Liver (tissue), 9 donors: ENCODE data around the gene CAMP. TPM values are rescaled to one million over a fixed set of nuclear protein-coding genes. Genes with fewer than 3 reads are reported as not detected.

Source experiments
- DNase-seq: peaks from one replicate; pipeline ENCODE4 v3.0.0-alpha.2; 2017; ENCODE audit warnings: low spot score
- H3K27ac ChIP-seq, 2 donors: one replicate each; pipeline ENCODE4 v1.7.0; 2013; ENCODE audit warnings: inconsistent platforms in 2 of 2, low read length in 2 of 2, control low read depth in 1 of 2, low read depth in 1 of 2, mild to moderate bottlenecking in 1 of 2
- H3K27me3 ChIP-seq, 4 donors: one replicate each; pipeline versions ENCODE4 v1.6.1 to v1.7.0; 2013; ENCODE audit warnings: low read length in 3 of 4, inconsistent platforms in 1 of 4, mild to moderate bottlenecking in 1 of 4, moderate library complexity in 1 of 4; ENCODE audit not compliant: control insufficient read depth in 4 of 4, insufficient read depth in 4 of 4
- H3K36me3 ChIP-seq, 4 donors: one replicate each; pipeline versions ENCODE4 v1.6.1 to v1.7.0; 2013; ENCODE audit warnings: low read length in 3 of 4, mild to moderate bottlenecking in 3 of 4, low read depth in 1 of 4, moderate library complexity in 1 of 4; ENCODE audit not compliant: control insufficient read depth in 4 of 4, insufficient read depth in 3 of 4
- H3K4me1 ChIP-seq, 4 donors: one replicate each; pipeline versions ENCODE4 v1.6.1 to v1.7.0; 2013; ENCODE audit warnings: low read length in 3 of 4, mild to moderate bottlenecking in 3 of 4, moderate library complexity in 1 of 4; ENCODE audit not compliant: control insufficient read depth in 4 of 4, insufficient read depth in 4 of 4
- H3K4me3 ChIP-seq, 3 donors: one replicate each; pipeline versions ENCODE4 v1.6.1 to v1.7.0; 2013; ENCODE audit warnings: low read length in 3 of 3, control low read depth in 1 of 3, low read depth in 1 of 3, mild to moderate bottlenecking in 1 of 3
- H3K9ac ChIP-seq, 2 donors: one replicate each; pipeline ENCODE4 v1.7.0; 2013; ENCODE audit warnings: low read length in 2 of 2, mild to moderate bottlenecking in 2 of 2, moderate library complexity in 2 of 2, control low read depth in 1 of 2, low read depth in 1 of 2
- H3K9me3 ChIP-seq, 4 donors: one replicate each; pipeline versions ENCODE4 v1.6.1 to v1.7.0; 2013; ENCODE audit warnings: low read length in 3 of 4; ENCODE audit not compliant: control insufficient read depth in 4 of 4
- EGR1 ChIP-seq, 2 donors: IDR thresholded peaks; 2 replicates each; pipeline ENCODE4 v1.6.1; 2016 to 2018; ENCODE audit warnings: antibody characterized with exemption in 2 of 2, low read depth in 2 of 2
- FOXA1 ChIP-seq: IDR thresholded peaks from 2 replicates; pipeline ENCODE4 v1.6.1; 2016; ENCODE audit warnings: antibody characterized with exemption
- FOXA2 ChIP-seq: IDR thresholded peaks from 2 replicates; pipeline ENCODE4 v1.6.1; 2016; ENCODE audit warnings: antibody characterized with exemption
- GABPA ChIP-seq, 2 donors: IDR thresholded peaks in 1 of 2; conservative IDR thresholded peaks in 1 of 2; 2 replicates each; pipeline ENCODE4 v1.6.1; 2016; ENCODE audit warnings: antibody characterized with exemption in 2 of 2, mild to moderate bottlenecking in 1 of 2, moderate library complexity in 1 of 2
- HNF4A ChIP-seq, 2 donors: conservative IDR thresholded peaks; 2 replicates each; pipeline ENCODE4 v1.6.1; 2016; ENCODE audit warnings: antibody characterized with exemption in 2 of 2, mild to moderate bottlenecking in 2 of 2
- HNF4G ChIP-seq: IDR thresholded peaks from 2 replicates; pipeline ENCODE4 v1.6.1; 2016; ENCODE audit warnings: antibody characterized with exemption
- JUND ChIP-seq, 2 donors: IDR thresholded peaks; 2 replicates each; pipeline ENCODE4 v1.6.1; 2016; ENCODE audit warnings: antibody characterized with exemption in 2 of 2
- NR2F2 ChIP-seq: IDR thresholded peaks from 2 replicates; pipeline ENCODE4 v1.6.1; 2016; ENCODE audit warnings: antibody characterized with exemption
- RAD21 ChIP-seq, 2 donors: IDR thresholded peaks; 2 replicates each; pipeline ENCODE4 v1.6.1; 2016; ENCODE audit warnings: antibody characterized with exemption in 2 of 2, mild to moderate bottlenecking in 2 of 2
- RXRA ChIP-seq, 2 donors: IDR thresholded peaks; 2 replicates each; pipeline ENCODE4 v1.6.1; 2017 to 2018; ENCODE audit warnings: antibody characterized with exemption in 2 of 2, mild to moderate bottlenecking in 1 of 2
- SP1 ChIP-seq: IDR thresholded peaks from 2 replicates; pipeline ENCODE4 v1.6.1; 2018; ENCODE audit warnings: antibody characterized with exemption, mild to moderate bottlenecking
- TAF1 ChIP-seq: conservative IDR thresholded peaks from 2 replicates; pipeline ENCODE4 v1.6.1; 2016; ENCODE audit warnings: antibody characterized with exemption, mild to moderate bottlenecking
- YY1 ChIP-seq: IDR thresholded peaks from 2 replicates; pipeline ENCODE4 v1.6.1; 2016; ENCODE audit warnings: antibody characterized with exemption, mild to moderate bottlenecking
- WGBS: extraction: QIAGEN DNeasy Blood & Tissue Kit; methylation state at CpG from one replicate; pipeline ENCODE4 v1.1.7; 2013; 5-methylcytosine and 5-hydroxymethylcytosine counted together
- polyA plus RNA-seq, 2 donors: library from polyadenylated mRNA; stranded (reverse) in 1 of 2; unstranded in 1 of 2; fragments of 200-250 nt in 1 of 2; fragments of >200 nt in 1 of 2; fragmentation: Nextera tagmentation in 1 of 2; extraction: Ambion mirVana in 1 of 2; gene quantifications; one replicate each; pipeline versions ENCODE4 v1.2.1 to v1.2.3, GENCODE V29; 2013 to 2015
- total RNA-seq, 2 donors: library from RNA; depleted of rRNA; stranded (reverse); fragments of >200 nt; gene quantifications; one replicate each; pipeline ENCODE4 v1.2.3, GENCODE V29; 2014
- TF ChIP-seq, protein P1 (sequence below): fragments of 150-350 bp; IDR thresholded peaks from 2 replicates; pipeline ENCODE4 v1.5.1; 2017; ENCODE audit warnings: improper control_type of control experiment, low read depth, low read length; ENCODE audit not compliant: missing input control
- TF ChIP-seq, protein P2 (sequence below): IDR thresholded peaks from 2 replicates; pipeline ENCODE4 v1.6.1; 2016; ENCODE audit warnings: antibody characterized with exemption, mild to moderate bottlenecking
- TF ChIP-seq, protein P3 (sequence below): IDR thresholded peaks from 2 replicates; pipeline ENCODE4 v1.6.1; 2016; ENCODE audit warnings: antibody characterized with exemption
- TF ChIP-seq, protein P4 (sequence below): IDR thresholded peaks from 2 replicates; pipeline ENCODE4 v1.6.1; 2016; ENCODE audit warnings: antibody characterized with exemption
- TF ChIP-seq, protein P5 (sequence below): IDR thresholded peaks from 2 replicates; pipeline ENCODE4 v1.6.1; 2016; ENCODE audit warnings: antibody characterized with exemption
- donor health status: healthy.
- donor health status: healthy.
- donor health status: healthy.
- donor health status: healthy.
- donor health status: healthy.

Gene CAMP
- total and polyA plus RNA-seq, 4 donors: 0.25 to 3.2 (median 0.62) TPM; not detected in 1

DNA sequence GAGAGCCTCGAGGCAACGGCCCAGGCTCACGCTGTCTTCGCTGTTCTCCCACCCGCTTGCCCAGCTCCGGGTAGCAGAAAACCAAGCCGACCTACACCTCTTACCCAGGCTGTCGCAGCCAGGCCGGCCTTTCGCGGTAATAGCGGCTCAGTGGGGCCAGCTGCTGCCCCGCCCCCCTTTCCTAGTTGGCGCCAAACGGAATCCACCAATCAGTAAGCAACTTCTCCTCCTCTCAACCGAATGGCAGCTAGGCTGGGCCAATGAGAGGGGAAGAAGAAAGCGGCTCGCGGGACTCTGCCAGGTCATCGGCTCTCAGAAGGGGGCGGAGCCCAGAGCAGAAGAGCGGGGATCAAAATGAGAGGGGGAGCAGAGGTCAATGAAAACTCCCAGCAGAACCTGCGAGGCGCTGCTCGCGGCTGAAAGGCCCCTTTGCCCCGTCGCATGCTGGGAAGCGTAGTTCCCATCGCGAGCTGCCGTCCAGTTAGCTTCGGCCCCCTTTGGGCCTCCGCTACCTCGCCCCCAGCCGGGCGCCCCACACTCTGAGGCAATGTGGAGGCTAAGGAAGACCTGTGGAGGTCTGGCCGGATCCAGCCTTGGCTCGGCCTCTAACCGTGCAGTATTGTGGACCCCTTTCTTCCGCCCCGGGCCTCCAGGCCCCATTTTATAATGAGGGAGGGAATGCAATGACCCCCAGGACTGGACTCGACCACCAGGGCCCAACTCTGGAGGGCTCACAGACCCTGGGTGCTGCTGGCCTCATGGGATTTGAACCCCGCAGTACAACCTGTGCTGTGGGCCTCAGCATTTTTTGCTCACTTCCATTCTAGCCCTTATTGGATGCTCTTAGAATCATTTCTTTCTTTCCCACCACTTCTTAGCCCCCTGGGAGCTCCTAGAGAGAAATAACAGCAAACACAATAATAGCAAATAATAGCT lies 34.8 kb upstream of the CAMP start, which contains the start of gene CDC25A:
Gene CDC25A, minus strand, starts transcription at position 152 of the 936 bp plus-strand sequence. CDS start 470 bp downstream, outside the sequence.
- H3K36me3 ChIP-seq: no peaks in the 10 kb centered on the region
- DNase-seq: peak; percentile 95
- peak within 1 kb of the TSS in 1 of 2 donors; percentile 29 for H3K27ac ChIP-seq
- H3K9ac ChIP-seq: peak within 1 kb of the TSS in 1 of 2 donors; percentile 62
- no peaks in the 10 kb centered on the region for H3K9me3 ChIP-seq
- H3K27me3 ChIP-seq: no peaks in the 10 kb centered on the region
- 9% methylated on average over 44 of the region's 44 CpGs for WGBS
- TF ChIP-seq HNF4G (no peak), NR2F2 (peak; percentile 91), EGR1 (IDR thresholded peaks at IDR 0.05; ENCODE audit: low read depth in 2 of 2) (no peak), HNF4A (conservative IDR thresholded peaks at IDR 0.05) (peak; percentile 51 to 54), JUND (IDR thresholded peaks at IDR 0.05) (no peak), RXRA (IDR thresholded peaks at IDR 0.05) (peak; percentile 64 to 65), FOXA2 (no peak), RAD21 (IDR thresholded peaks at IDR 0.05) (no peak), FOXA1 (no peak), YY1 (peak; percentile 87), SP1 (peak; percentile 92), TAF1 (no peak), GABPA (IDR thresholded peaks at IDR 0.05 in 1 of 2, conservative IDR thresholded peaks at IDR 0.05 in 1 of 2) (peak in 1 of 2 donors; percentile 59)
- TF ChIP-seq, protein P1, sequence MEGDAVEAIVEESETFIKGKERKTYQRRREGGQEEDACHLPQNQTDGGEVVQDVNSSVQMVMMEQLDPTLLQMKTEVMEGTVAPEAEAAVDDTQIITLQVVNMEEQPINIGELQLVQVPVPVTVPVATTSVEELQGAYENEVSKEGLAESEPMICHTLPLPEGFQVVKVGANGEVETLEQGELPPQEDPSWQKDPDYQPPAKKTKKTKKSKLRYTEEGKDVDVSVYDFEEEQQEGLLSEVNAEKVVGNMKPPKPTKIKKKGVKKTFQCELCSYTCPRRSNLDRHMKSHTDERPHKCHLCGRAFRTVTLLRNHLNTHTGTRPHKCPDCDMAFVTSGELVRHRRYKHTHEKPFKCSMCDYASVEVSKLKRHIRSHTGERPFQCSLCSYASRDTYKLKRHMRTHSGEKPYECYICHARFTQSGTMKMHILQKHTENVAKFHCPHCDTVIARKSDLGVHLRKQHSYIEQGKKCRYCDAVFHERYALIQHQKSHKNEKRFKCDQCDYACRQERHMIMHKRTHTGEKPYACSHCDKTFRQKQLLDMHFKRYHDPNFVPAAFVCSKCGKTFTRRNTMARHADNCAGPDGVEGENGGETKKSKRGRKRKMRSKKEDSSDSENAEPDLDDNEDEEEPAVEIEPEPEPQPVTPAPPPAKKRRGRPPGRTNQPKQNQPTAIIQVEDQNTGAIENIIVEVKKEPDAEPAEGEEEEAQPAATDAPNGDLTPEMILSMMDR: no peak
- TF ChIP-seq, protein P2, sequence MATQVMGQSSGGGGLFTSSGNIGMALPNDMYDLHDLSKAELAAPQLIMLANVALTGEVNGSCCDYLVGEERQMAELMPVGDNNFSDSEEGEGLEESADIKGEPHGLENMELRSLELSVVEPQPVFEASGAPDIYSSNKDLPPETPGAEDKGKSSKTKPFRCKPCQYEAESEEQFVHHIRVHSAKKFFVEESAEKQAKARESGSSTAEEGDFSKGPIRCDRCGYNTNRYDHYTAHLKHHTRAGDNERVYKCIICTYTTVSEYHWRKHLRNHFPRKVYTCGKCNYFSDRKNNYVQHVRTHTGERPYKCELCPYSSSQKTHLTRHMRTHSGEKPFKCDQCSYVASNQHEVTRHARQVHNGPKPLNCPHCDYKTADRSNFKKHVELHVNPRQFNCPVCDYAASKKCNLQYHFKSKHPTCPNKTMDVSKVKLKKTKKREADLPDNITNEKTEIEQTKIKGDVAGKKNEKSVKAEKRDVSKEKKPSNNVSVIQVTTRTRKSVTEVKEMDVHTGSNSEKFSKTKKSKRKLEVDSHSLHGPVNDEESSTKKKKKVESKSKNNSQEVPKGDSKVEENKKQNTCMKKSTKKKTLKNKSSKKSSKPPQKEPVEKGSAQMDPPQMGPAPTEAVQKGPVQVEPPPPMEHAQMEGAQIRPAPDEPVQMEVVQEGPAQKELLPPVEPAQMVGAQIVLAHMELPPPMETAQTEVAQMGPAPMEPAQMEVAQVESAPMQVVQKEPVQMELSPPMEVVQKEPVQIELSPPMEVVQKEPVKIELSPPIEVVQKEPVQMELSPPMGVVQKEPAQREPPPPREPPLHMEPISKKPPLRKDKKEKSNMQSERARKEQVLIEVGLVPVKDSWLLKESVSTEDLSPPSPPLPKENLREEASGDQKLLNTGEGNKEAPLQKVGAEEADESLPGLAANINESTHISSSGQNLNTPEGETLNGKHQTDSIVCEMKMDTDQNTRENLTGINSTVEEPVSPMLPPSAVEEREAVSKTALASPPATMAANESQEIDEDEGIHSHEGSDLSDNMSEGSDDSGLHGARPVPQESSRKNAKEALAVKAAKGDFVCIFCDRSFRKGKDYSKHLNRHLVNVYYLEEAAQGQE: no peak
- TF ChIP-seq, protein P3, sequence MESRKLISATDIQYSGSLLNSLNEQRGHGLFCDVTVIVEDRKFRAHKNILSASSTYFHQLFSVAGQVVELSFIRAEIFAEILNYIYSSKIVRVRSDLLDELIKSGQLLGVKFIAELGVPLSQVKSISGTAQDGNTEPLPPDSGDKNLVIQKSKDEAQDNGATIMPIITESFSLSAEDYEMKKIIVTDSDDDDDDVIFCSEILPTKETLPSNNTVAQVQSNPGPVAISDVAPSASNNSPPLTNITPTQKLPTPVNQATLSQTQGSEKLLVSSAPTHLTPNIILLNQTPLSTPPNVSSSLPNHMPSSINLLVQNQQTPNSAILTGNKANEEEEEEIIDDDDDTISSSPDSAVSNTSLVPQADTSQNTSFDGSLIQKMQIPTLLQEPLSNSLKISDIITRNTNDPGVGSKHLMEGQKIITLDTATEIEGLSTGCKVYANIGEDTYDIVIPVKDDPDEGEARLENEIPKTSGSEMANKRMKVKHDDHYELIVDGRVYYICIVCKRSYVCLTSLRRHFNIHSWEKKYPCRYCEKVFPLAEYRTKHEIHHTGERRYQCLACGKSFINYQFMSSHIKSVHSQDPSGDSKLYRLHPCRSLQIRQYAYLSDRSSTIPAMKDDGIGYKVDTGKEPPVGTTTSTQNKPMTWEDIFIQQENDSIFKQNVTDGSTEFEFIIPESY: peak; percentile 73
- TF ChIP-seq, protein P4, sequence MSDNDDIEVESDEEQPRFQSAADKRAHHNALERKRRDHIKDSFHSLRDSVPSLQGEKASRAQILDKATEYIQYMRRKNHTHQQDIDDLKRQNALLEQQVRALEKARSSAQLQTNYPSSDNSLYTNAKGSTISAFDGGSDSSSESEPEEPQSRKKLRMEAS: peak; percentile 70
- TF ChIP-seq, protein P5, sequence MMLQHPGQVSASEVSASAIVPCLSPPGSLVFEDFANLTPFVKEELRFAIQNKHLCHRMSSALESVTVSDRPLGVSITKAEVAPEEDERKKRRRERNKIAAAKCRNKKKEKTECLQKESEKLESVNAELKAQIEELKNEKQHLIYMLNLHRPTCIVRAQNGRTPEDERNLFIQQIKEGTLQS: no peak
- peak within 1 kb of the TSS; percentile 57 to 82 (median 74) for H3K4me3 ChIP-seq
- H3K4me1 ChIP-seq: peaks cover 0 to 14% (median 8%) of the 10 kb centered on the region in 4 donors
